ENCODE measurements around the gene SLC18A2. TPM values are rescaled to one million over a fixed set of nuclear protein-coding genes. Genes with fewer than 3 reads are reported as not detected.

The SLC18A2 gene
- total and polyA plus RNA-seq, 2 of the 8 experiments (the other 6 are each of a cell fraction or from before 2014, with no cell fraction given): 6.5 to 7.0 TPM

DNA sequence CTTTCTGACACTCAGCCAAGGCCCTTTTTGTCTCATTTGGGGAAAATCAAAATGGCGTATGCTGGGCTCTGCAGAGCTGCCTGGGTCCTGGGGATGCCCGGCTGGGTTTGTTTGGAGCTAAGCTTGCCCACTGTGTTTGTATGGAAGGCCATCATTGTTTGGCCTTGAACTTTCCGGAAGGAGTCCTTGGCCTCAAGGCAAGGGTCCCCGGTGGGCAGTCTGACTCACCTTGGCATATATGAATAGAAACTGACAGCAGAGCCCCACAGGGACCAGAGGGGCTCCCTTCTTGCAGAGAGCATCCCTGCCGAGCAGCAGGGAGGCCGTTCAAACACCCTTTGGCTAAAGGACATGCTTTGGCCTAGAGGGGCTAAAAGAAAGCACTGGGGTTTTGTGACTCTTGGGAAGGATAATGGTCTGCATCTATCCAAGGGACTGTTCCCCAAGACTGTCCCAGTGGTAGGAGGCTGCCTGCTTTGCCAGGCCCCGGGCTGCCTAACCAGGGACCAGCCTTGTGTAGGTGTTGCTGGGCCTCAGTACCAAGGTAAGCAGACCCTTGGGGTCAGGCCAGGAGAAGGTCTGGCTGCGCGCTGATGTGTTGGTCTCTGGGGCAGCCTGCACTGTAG lies 15.0 kb downstream of the SLC18A2 start (continued):
- TF ChIP-seq KDM5A (IDR thresholded peaks at IDR 0.05; ENCODE audit: low read length) (no peak), SP4 (IDR thresholded peaks at IDR 0.05; ENCODE audit: low read length) (no peak), POLR2A (IDR thresholded peaks at IDR 0.05; ENCODE audit: control extremely low read depth in 1 of 2, low read depth in 2 of 2, low read length in 2 of 2) (no peak), RBBP5 (IDR thresholded peaks at IDR 0.05; ENCODE audit: borderline replicate concordance, low read depth, low read length) (no peak), SUZ12 (IDR thresholded peaks at IDR 0.05; ENCODE audit: low read length) (no peak), SP2 (IDR thresholded peaks at IDR 0.05; ENCODE audit: low read length) (no peak), ZNF274 (IDR thresholded peaks at IDR 0.05; ENCODE audit: borderline replicate concordance, extremely low read depth, low read length) (no peak)
